DMS 273 (cell line): ENCODE data around the gene ATP6V0A4.
"Not testable (repeated sequence)": the region's sequence is repeated elsewhere in the genome, so short reads cannot be mapped to it uniquely, and the experiment has no call there.

Source experiments
- DNase-seq: peaks from one replicate; lab custom pipeline; 2025; ENCODE audit not compliant: unreplicated experiment; lab: John Stamatoyannopoulos, UW

Gene ATP6V0A4

GRCh38 chr7:138752518-138753149, 45.4 kb downstream of the ATP6V0A4 start:
- DNase-seq = peak; percentile 84

- DNase-seq = no peak
These were observed 47.0 kb downstream of the ATP6V0A4 start for GRCh38 chr7:138750901-138751464.

DNA sequence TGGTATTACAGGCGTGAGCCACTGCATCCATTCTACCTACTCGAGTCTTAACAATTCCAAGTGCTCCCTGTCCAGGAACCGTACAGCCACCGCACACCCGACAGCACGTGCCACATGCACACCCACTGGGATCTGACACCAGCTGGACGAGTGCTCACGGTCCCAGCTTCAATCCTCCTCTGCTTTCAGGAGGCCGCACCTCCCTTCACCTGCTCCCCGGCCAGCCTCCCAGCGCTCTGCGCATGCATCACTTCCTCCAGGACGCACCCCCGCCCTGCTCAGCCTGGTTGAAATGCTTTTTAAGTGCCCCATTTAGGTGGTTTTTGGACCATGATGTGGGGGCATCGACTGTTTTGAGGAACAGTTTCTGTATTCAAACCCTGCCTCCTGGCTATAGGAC, 47.5 kb downstream of the ATP6V0A4 start:
- DNase-seq = no peak

GRCh38 chr7:138749960-138750359, 48.0 kb downstream of the ATP6V0A4 start:
- DNase-seq = no peak

GRCh38 chr7:138748666-138749065, 49.3 kb downstream of the ATP6V0A4 start:
- DNase-seq = no peak

DNA sequence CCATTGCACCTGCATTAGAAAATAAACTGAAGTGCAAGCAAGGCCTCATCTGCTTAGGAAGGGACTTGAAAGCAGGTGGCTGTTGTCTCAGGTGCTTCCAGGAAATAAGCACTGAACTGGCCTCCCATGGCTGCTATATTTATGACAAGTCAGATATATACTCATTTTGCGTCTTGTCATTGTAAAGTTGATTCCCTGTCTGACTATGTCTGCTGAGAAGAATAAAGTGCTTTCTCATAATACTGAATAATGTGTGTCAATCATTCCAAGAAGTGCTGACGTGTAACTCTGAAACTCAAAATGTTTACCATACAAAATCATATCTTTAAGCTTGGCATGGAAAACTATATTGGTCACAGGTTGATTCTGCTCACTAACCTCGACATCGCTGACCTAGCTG, 51.9 kb downstream of the ATP6V0A4 start:
- DNase-seq = no peak

DNA sequence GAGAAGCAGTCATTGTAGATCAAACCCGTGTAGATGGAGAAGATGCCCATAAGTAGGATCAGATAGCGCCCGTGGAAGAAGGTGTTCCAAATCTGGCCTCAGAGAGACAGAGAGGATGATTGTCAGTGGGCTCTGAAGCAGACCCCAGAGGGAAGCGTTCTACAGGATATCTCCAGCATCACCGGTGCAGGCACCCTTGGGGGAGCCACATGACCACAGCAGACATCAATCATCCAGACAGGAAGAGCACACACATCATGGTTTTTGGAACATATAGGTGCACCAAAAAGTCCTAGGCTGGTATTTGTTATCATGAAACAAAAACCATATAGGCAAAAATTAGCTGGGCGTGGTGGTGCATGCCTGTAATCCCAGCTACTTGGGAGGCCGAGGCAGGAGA, 52.8 kb downstream of the ATP6V0A4 start:
- no peak for DNase-seq

GRCh38 chr7:138741453-138741735, 56.6 kb downstream of the ATP6V0A4 start:
- DNase-seq = no peak

DNA sequence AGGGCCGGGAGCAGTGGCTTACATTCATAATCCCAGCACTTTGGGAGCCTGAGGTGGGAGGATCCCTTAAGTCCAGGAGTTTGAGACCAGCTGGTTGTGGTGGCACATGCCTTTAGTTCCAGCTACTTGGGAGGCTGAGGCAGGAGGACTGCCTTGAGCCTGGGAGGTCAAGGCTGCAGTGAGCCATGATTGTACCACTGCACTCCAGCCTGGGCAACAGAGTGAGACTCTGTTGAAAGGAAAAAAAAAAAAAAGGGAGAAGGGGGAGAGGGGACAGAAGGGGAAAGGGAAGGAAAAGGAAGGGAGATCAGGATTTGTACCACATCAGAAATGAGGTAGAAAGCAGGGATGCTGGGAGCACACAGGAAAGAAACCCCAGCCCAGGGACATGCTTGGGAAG, 58.1 kb downstream of the ATP6V0A4 start:
- no peak for DNase-seq

DNA sequence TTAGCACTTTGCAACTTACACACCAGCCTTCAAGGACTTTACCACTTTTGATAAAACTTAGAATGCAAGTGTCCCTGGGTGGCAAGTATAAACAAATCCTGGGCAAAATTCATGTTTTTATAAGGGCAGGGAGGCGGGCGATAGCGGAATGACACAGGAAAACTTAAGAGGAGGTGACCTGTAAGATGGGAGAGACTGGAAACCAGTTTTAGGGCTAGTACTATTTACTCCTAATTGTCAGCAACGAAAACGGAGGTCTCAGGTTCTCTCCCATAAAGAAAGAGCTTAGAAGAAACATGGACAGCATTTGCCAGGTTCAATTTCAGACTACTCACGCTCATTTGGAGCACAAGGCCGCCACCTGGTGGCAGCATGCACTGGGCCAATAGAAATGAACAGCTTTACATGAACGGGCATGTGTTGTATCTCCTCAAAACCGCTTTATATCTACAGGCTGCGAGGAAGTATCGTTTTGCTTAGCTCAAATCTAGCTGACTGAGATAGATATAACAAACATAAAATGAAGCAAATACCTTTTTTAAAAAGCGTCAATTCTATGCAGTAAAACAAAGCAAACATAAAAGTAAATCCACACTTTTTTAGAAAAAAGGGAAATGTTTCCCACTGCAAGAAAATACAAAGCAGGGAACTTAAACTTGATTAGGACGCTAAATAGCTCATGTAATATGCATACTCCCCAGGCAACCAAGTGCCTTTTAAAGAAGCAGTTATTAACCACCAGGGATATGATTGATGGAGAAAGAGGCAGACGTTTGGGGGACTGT, 59.3 kb downstream of the ATP6V0A4 start:
- DNase-seq = peak; percentile 95

- no peak for DNase-seq
These were observed 59.9 kb downstream of the ATP6V0A4 start for GRCh38 chr7:138738114-138738513.

GRCh38 chr7:138735399-138735798, 62.6 kb downstream of the ATP6V0A4 start:
- DNase-seq = no peak

DNA sequence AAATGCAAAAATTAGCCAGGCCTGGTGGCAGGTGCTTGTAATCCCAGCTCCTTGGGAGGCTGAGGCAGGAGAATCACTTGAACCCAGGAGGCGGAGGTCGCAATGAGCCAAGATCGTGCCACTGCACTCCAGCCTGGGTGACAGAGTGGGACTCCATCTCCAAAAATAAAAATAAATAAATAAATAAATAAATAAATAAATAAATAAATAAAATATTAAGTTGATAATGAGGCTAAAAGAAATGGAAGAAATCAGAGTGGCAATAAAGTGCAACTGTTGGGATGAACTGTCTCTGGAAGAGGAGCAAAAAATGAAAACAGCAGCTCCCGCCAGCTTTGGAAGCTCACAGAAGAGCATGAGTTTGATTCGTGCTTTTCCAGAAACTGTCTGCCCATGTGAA, 66.3 kb downstream of the ATP6V0A4 start:
- DNase-seq = not testable (repeated sequence)

- DNase-seq = no peak
These were observed 68.6 kb downstream of the ATP6V0A4 start for GRCh38 chr7:138729444-138729843.

GRCh38 chr7:138727336-138728099, 70.5 kb downstream of the ATP6V0A4 start:
- DNase-seq = no peak

DNA sequence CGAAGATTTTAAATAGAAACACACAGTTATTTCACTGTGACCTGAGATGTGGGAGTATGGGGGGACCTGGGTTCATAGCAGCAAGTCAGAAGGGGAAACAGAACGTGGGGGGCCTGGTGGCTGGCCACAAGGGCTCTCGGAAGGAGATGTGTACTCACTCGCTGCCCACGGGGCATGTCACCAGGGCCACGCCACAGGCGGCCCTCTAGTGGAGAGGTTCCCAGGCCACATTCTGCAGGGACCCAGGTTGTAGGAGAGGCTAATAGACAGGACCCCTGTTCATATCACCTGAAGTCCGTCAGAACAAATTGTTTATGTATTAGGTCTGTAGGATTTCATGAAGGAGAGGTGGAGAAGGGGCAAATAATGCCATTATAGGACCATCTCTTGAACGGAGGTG, 71.7 kb downstream of the ATP6V0A4 start:
- DNase-seq = no peak

DNA sequence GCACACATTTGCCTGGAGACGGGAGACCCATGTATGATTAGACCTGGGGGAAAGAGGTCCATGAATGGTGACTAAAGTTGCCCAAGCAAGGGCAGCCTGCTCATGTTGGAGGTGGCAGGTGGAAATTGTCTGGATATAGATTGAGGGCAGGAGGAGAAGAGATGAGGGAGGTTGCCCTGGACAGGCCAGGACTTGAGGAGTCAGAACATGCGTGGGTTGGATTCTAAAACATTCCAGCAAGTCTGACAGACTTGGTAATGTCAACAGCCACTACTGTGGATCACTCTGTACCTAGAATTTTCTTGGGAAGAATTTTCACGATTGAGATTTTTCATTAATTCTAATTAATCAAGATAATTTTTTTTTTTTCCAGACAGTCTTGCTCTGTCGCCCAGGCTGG, 77.7 kb downstream of the ATP6V0A4 start:
- DNase-seq = no peak

DNA sequence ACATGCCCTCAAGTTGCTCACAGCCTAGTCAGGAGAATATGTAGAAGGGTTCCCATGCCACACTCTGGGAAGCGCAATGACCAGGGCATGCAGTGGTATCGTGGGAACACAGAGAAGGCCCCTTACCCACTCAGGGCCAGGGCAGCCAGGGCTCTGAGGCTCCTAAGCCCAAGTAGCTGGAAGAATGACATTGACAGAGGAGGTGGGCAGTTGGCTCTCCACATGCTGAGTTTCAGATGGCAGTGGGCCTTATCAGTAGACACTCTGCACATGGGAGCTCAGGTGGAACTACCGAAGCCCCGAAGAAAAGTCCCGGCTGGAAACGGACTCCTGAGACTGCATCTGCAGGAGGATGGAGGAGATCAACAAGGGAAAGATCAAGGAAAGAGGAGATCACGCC, 81.1 kb downstream of the ATP6V0A4 start:
- DNase-seq = no peak

DNA sequence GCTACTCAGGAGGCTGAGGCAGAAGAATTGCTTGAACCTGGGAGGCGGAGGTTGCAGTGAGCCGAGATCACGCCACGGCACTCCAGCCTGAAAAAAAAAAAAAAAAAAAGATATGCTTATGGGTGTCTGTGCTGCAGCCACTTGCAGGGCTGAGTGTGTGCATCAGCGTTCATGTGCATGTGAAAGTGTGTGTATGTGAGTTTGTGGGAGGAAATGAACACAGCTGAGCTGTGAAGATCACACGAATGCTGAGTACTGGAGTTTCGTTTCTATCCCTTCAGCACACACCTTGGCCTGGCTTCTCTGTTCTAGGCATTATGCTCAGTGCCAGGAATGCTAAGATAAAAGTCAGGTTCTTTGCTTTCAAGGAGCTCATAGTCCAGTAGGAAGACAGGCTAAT, 84.8 kb downstream of the ATP6V0A4 start:
- no peak for DNase-seq

DNA sequence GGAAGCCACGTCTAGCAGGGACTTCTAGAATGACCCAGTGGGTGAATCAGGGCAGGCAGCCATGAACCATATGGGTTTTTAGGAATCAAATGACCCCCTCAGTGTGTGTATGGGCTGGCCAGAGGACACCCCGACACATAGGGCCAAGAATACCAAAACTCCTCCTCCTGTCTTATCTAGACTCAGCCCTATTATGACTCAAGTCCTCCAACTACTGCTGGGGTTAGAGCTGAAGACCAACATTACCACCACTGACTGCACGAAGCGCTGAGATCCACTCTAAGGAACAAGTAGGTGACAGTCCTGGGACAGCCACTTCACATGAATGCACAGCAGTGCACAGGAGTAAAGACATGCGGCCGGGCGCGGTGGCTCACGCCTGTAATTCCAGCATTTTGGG, 85.3 kb downstream of the ATP6V0A4 start:
- no peak for DNase-seq

DNA sequence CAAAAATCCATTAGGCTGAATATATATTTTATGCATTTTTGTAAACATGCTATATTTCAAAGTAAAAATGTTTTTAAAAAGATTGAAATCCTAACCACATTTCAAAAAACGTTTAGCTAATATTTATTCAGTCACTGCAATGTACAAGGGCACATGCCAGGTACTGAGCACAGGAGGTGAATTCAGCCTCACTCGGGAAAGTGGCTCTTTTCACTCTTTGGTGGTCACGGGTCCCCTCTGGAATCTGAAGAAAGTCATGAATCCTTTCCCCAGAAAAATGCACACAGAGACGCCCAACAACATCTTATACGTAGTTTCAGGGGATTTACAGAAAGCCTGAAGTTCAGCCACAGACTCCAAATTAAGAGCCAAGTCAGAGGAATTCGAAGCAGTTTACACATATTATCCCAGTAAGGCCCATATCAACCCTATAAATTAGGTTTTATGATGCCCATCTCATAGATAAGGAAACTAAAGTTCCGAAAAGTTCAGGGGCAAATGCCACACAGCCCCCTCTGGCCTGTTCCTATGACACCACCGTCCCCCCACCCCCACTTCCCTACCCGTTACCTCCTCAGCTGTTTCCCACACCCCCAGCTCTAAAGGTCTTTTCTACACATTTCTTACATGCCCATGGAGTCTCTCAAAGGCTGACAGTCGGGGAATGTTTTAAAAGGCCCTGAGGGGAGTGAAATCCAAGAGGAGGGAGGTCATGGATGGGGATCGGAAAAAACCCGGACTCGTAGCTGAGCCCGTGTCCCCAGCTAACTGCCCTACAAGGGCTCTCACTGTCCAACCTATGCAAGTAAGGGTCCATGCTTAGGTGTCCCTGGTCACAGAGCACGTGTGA, 87.2 kb downstream of the ATP6V0A4 start:
- DNase-seq = no peak
